Left forelimb (tissue), 1 donor: ENCODE data around the gene UBL4A.

ENCODE experiments used
- DNase-seq: peaks from one replicate; pipeline ENCODE4 v3.0.0-alpha.2; 2018; ENCODE audit warnings: low spot score

Gene UBL4A

GRCh38 chrX:154481911-154482601, 4.4 kb downstream of the UBL4A start:
- DNase-seq, result no peak

- DNase-seq, result no peak
These were observed 5.2 kb downstream of the UBL4A start for GRCh38 chrX:154481195-154481594.

GRCh38 chrX:154478728-154479622, 7.4 kb downstream of the UBL4A start, which contains the start of gene LAGE3:
Gene LAGE3, minus strand, starts transcription at chrX:154479281. Its CDS starts 366 bp downstream, at chrX:154478915.
- peak; percentile 95 for DNase-seq

GRCh38 chrX:154477891-154478477, 8.4 kb downstream of the UBL4A start:
- DNase-seq, result no peak

GRCh38 chrX:154476821-154477220, 9.6 kb downstream of the UBL4A start:
- no peak for DNase-seq

- DNase-seq, result no peak
These were observed 12.7 kb downstream of the UBL4A start for GRCh38 chrX:154473683-154474082.

- DNase-seq, result peak; percentile 50
These were observed 13.5 kb downstream of the UBL4A start for GRCh38 chrX:154472685-154473632.

- DNase-seq, result no peak
These were observed 14.4 kb downstream of the UBL4A start for GRCh38 chrX:154471839-154472684.

GRCh38 chrX:154470914-154471568, 15.4 kb downstream of the UBL4A start:
- DNase-seq, result no peak

GRCh38 chrX:154470434-154470833, 16.0 kb downstream of the UBL4A start:
- no peak for DNase-seq

GRCh38 chrX:154469880-154470279, 16.5 kb downstream of the UBL4A start:
- DNase-seq, result no peak

GRCh38 chrX:154469114-154469513, 17.3 kb downstream of the UBL4A start:
- DNase-seq, result no peak

GRCh38 chrX:154468217-154468616, 18.2 kb downstream of the UBL4A start:
- no peak for DNase-seq

GRCh38 chrX:154467556-154467955, 18.9 kb downstream of the UBL4A start:
- DNase-seq, result no peak

GRCh38 chrX:154466907-154467306, 19.5 kb downstream of the UBL4A start:
- no peak for DNase-seq

GRCh38 chrX:154466036-154466435, 20.4 kb downstream of the UBL4A start:
- DNase-seq, result no peak

- no peak for DNase-seq
These were observed 20.8 kb downstream of the UBL4A start for GRCh38 chrX:154465601-154466000.

GRCh38 chrX:154464806-154465365, 21.5 kb downstream of the UBL4A start:
- no peak for DNase-seq

GRCh38 chrX:154463611-154464220, 22.7 kb downstream of the UBL4A start:
- no peak for DNase-seq
